ENCODE results near the gene CMTR1.
A peak's percentile ranks its signal among the peaks of the same experiment; 100 is the strongest.

CMTR1 gene

DNA sequence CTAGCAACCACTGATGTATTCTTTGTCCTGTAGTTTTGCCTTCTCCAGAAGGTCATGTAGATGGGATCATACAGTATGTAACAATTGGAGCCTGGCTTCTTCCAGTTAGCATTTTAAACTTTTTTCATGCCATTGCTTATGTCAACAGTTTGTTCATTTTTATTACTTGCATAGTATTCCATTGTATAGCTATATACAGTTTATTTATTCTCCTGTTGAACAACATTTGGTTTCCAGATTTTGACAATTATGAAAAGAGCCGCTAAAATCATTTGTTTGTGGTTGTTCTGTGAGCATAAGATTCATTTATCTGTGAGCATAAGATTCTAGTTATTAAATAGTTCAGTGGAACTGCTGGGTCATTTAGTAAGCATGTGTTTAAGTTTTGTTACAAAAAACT, 23.5 kb upstream of the CMTR1 start:
- no peaks in the 10 kb centered on the region for H3K4me1 ChIP-seq (ENCODE audit: control insufficient read depth, insufficient read depth, low read length)
- H3K4me3 ChIP-seq (ENCODE audit: low read length), result no peak overlapping the region
- no peaks in the 10 kb centered on the region for H3K9me3 ChIP-seq (ENCODE audit: control insufficient read depth, low read length)
- H3K36me3 ChIP-seq (ENCODE audit: control insufficient read depth, insufficient read depth, low read length), result no peaks in the 10 kb centered on the region
- H3K9ac ChIP-seq (ENCODE audit: low read length), result no peak overlapping the region
- no peaks in the 10 kb centered on the region for H3K27me3 ChIP-seq (ENCODE audit: control insufficient read depth, insufficient read depth, low read length)

- no peaks in the 10 kb centered on the region for H3K4me1 ChIP-seq (ENCODE audit: control insufficient read depth, insufficient read depth, low read length)
- H3K9ac ChIP-seq (ENCODE audit: low read length), result no peak overlapping the region
Measured at GRCh38 chr6:37417393-37417792, 15.6 kb upstream of the CMTR1 start.

DNA sequence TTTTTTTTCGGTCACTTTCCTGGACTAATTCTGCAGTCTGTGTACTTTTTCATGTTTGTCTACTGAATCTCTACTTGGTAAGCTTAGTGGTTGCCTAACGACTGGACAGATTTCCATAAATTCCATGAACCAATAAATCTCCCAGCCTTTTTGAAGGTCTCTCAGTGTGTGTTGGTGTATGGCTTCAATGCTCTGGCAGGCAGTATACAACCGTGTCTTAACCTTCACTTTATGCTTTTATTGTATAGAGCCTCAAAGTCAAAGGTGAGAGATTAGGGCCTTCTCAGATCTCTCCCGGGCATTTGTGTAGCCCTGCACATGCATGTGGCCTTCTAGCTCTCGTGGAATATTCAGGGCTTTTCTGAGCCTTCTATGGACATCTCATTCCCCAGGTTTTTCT, 14.3 kb upstream of the CMTR1 start:
- Histone ChIP-seq H3K9me3 (ENCODE audit: control insufficient read depth, low read length) (no peaks in the 10 kb centered on the region), H3K4me1 (ENCODE audit: control insufficient read depth, insufficient read depth, low read length) (no peaks in the 10 kb centered on the region), H3K9ac (ENCODE audit: low read length) (no peak overlapping the region), H3K27me3 (ENCODE audit: control insufficient read depth, insufficient read depth, low read length) (no peaks in the 10 kb centered on the region), H3K36me3 (ENCODE audit: control insufficient read depth, insufficient read depth, low read length) (no peaks in the 10 kb centered on the region), H3K4me3 (ENCODE audit: low read length) (no peak overlapping the region)

More at GRCh38 chr6:37417393-37417792, 15.6 kb upstream of the CMTR1 start:
- no peaks in the 10 kb centered on the region for H3K36me3 ChIP-seq (ENCODE audit: control insufficient read depth, insufficient read depth, low read length)
- no peaks in the 10 kb centered on the region for H3K27me3 ChIP-seq (ENCODE audit: control insufficient read depth, insufficient read depth, low read length)
- H3K9me3 ChIP-seq (ENCODE audit: control insufficient read depth, low read length), result no peaks in the 10 kb centered on the region
- no peak overlapping the region for H3K4me3 ChIP-seq (ENCODE audit: low read length)

- H3K4me1 ChIP-seq (ENCODE audit: control insufficient read depth, insufficient read depth, low read length), result no peaks in the 10 kb centered on the region
Measured at GRCh38 chr6:37426058-37426944, 6.7 kb upstream of the CMTR1 start.

DNA sequence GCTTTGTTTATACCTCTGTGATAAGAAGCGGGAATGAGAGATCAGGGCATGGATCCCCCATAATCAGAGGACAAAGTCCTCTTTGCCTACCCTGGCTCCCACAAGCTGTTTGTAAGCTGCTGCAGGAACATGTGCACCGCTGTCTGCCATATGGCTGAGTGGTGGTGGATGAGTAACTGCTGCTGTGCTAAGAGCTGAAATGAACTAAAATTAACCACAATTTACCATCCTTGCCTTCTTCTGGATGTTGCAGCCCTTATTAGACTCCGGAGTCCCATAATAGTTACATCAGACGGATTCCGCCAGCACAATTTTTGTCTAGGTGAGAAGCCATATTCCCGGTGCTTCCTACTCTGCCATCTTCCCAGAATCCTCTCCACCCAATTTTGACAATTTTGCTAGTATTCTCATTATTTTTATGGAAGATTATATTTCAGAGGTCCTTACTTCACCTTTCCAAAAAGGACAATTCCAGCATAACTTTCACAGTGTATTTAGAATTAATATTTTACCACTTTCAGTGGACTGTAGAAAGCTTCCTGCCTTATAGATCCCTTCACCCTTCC, 6.0 kb upstream of the CMTR1 start:
- no peaks in the 10 kb centered on the region for H3K4me1 ChIP-seq (ENCODE audit: control insufficient read depth, insufficient read depth, low read length)
- H3K27me3 ChIP-seq (ENCODE audit: control insufficient read depth, insufficient read depth, low read length), result no peaks in the 10 kb centered on the region
- no peaks in the 10 kb centered on the region for H3K36me3 ChIP-seq (ENCODE audit: control insufficient read depth, insufficient read depth, low read length)
- no peak overlapping the region for H3K9ac ChIP-seq (ENCODE audit: low read length)
- no peaks in the 10 kb centered on the region for H3K9me3 ChIP-seq (ENCODE audit: control insufficient read depth, low read length)
- H3K4me3 ChIP-seq (ENCODE audit: low read length), result no peak overlapping the region

More at GRCh38 chr6:37426058-37426944, 6.7 kb upstream of the CMTR1 start:
- Histone ChIP-seq H3K9me3 (ENCODE audit: control insufficient read depth, low read length) (no peaks in the 10 kb centered on the region), H3K4me3 (ENCODE audit: low read length) (no peak overlapping the region), H3K27me3 (ENCODE audit: control insufficient read depth, insufficient read depth, low read length) (no peaks in the 10 kb centered on the region), H3K36me3 (ENCODE audit: control insufficient read depth, insufficient read depth, low read length) (no peaks in the 10 kb centered on the region), H3K9ac (ENCODE audit: low read length) (no peak overlapping the region)

DNA sequence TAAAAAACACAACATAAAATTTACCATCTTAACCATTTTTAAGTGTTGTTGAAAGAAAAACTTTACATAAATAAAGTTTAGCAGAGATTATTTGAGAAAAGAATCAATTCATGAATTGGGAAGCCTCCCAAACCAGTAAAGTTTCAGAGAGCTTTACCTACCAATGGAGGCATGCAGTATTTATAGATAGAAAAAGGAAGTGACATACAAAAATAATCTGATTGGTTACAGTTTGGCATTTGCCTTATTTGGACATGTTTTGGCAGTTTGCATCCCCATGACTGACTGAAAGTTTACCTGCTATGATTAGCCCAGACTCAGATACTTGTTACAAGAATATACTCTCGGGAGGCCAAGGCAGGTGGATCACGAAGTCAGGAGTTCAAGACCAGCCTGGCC, 3.7 kb upstream of the CMTR1 start:
- H3K4me1 ChIP-seq (ENCODE audit: control insufficient read depth, insufficient read depth, low read length), result no peaks in the 10 kb centered on the region

GRCh38 chr6:37432590-37432915, 468 bp upstream of the CMTR1 start:
- H3K9me3 ChIP-seq (ENCODE audit: control insufficient read depth, low read length), result no peaks in the 10 kb centered on the region
- H3K4me1 ChIP-seq (ENCODE audit: control insufficient read depth, insufficient read depth, low read length), result no peaks in the 10 kb centered on the region
- H3K4me3 ChIP-seq (ENCODE audit: low read length), result peak overlapping the region; percentile 93
- no peaks in the 10 kb centered on the region for H3K36me3 ChIP-seq (ENCODE audit: control insufficient read depth, insufficient read depth, low read length)
- no peaks in the 10 kb centered on the region for H3K27me3 ChIP-seq (ENCODE audit: control insufficient read depth, insufficient read depth, low read length)
- H3K9ac ChIP-seq (ENCODE audit: low read length), result peak overlapping the region; percentile 80

More for the DNA sequence above, 3.7 kb upstream of the CMTR1 start:
- H3K27me3 ChIP-seq (ENCODE audit: control insufficient read depth, insufficient read depth, low read length), result no peaks in the 10 kb centered on the region
- no peaks in the 10 kb centered on the region for H3K36me3 ChIP-seq (ENCODE audit: control insufficient read depth, insufficient read depth, low read length)
- H3K4me3 ChIP-seq (ENCODE audit: low read length), result no peak overlapping the region
- no peaks in the 10 kb centered on the region for H3K9me3 ChIP-seq (ENCODE audit: control insufficient read depth, low read length)
- no peak overlapping the region for H3K9ac ChIP-seq (ENCODE audit: low read length)

DNA sequence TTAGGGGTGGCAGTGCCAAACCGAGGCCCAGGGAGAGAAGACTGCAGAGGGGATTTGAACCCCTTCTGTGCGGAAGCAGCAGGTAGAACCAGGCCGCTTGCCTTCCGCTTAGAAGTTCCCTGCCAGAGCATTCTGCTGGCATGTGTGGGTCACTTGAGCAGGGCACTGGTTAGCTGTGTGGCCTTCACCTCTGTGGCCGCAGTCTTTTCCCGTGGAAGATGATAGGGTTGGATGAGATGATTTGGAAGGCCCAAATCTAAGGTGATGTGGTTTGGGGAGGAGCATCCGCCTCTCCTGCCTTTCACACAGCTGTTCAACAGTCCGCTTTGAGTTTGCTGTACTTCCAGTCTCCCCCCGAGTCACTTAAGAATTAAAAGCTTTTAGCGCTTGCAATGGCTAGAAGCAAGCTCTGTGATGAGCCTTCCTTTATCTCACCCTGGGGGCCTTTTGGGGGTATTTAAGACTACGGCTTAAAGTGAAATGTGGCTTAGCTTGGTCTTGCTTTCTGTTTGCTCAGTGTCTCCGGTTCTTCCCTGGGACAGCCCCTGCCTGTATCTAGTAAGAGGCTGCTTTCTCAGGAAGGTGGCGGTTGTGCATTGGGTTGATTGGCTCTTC, 743 bp downstream of the CMTR1 start:
- peak overlapping the region; percentile 93 for H3K4me3 ChIP-seq (ENCODE audit: low read length)
- no peaks in the 10 kb centered on the region for H3K9me3 ChIP-seq (ENCODE audit: control insufficient read depth, low read length)
- no peaks in the 10 kb centered on the region for H3K36me3 ChIP-seq (ENCODE audit: control insufficient read depth, insufficient read depth, low read length)

GRCh38 chr6:37435373-37435772, 2.4 kb downstream of the CMTR1 start:
- Histone ChIP-seq H3K36me3 (ENCODE audit: control insufficient read depth, insufficient read depth, low read length) (no peaks in the 10 kb centered on the region), H3K4me1 (ENCODE audit: control insufficient read depth, insufficient read depth, low read length) (peaks cover 18% of the 10 kb centered on the region), H3K9ac (ENCODE audit: low read length) (no peak overlapping the region), H3K4me3 (ENCODE audit: low read length) (no peak overlapping the region), H3K27me3 (ENCODE audit: control insufficient read depth, insufficient read depth, low read length) (no peaks in the 10 kb centered on the region), H3K9me3 (ENCODE audit: control insufficient read depth, low read length) (no peaks in the 10 kb centered on the region)

More for the DNA sequence above, 743 bp downstream of the CMTR1 start:
- Histone ChIP-seq H3K27me3 (ENCODE audit: control insufficient read depth, insufficient read depth, low read length) (no peaks in the 10 kb centered on the region), H3K9ac (ENCODE audit: low read length) (peak overlapping the region; percentile 80), H3K4me1 (ENCODE audit: control insufficient read depth, insufficient read depth, low read length) (peaks cover 10% of the 10 kb centered on the region)

DNA sequence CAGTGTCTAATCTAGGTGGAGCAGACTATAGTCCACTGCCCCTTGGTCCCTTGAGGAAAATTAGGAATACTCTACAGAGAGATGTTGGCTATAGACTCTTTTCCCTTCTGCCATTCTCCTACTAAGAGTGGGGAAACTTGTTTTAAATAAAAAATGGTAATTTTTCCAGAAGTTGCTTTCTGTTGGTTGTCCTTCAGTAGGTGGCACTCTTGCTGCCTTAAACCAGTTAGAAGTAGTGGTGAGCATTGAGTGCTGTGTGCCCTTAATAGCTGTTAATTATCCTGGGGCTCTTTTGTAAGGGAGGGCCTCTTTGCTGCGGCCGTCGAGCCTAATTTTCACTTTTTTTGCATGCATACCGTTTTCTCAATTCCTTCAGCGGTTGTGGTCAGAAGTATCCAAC, 2.8 kb downstream of the CMTR1 start:
- Histone ChIP-seq H3K9ac (ENCODE audit: low read length) (no peak overlapping the region), H3K4me3 (ENCODE audit: low read length) (no peak overlapping the region), H3K36me3 (ENCODE audit: control insufficient read depth, insufficient read depth, low read length) (no peaks in the 10 kb centered on the region), H3K9me3 (ENCODE audit: control insufficient read depth, low read length) (no peaks in the 10 kb centered on the region), H3K4me1 (ENCODE audit: control insufficient read depth, insufficient read depth, low read length) (peaks cover 20% of the 10 kb centered on the region), H3K27me3 (ENCODE audit: control insufficient read depth, insufficient read depth, low read length) (no peaks in the 10 kb centered on the region)

- Histone ChIP-seq H3K9ac (ENCODE audit: low read length) (no peak overlapping the region), H3K4me1 (ENCODE audit: control insufficient read depth, insufficient read depth, low read length) (peaks cover 38% of the 10 kb centered on the region), H3K9me3 (ENCODE audit: control insufficient read depth, low read length) (no peaks in the 10 kb centered on the region), H3K4me3 (ENCODE audit: low read length) (no peak overlapping the region), H3K36me3 (ENCODE audit: control insufficient read depth, insufficient read depth, low read length) (no peaks in the 10 kb centered on the region), H3K27me3 (ENCODE audit: control insufficient read depth, insufficient read depth, low read length) (no peaks in the 10 kb centered on the region)
Measured at GRCh38 chr6:37438930-37439329, 5.9 kb downstream of the CMTR1 start.

- Histone ChIP-seq H3K9me3 (ENCODE audit: control insufficient read depth, low read length) (no peaks in the 10 kb centered on the region), H3K9ac (ENCODE audit: low read length) (no peak overlapping the region), H3K36me3 (ENCODE audit: control insufficient read depth, insufficient read depth, low read length) (no peaks in the 10 kb centered on the region), H3K27me3 (ENCODE audit: control insufficient read depth, insufficient read depth, low read length) (no peaks in the 10 kb centered on the region), H3K4me3 (ENCODE audit: low read length) (no peak overlapping the region), H3K4me1 (ENCODE audit: control insufficient read depth, insufficient read depth, low read length) (peaks cover 38% of the 10 kb centered on the region)
Measured at GRCh38 chr6:37441651-37442050, 8.6 kb downstream of the CMTR1 start.
